Measurements from ENCODE around the gene REELD1. TPM values are rescaled to one million over a fixed set of nuclear protein-coding genes. Genes with fewer than 3 reads are reported as not detected.
A peak's percentile ranks its signal among the peaks of the same experiment; 100 is the strongest.

The REELD1 gene
- total RNA-seq, 4 donors from 2014 or later: 0.27 to 1.4 TPM; not detected in 2

DNA sequence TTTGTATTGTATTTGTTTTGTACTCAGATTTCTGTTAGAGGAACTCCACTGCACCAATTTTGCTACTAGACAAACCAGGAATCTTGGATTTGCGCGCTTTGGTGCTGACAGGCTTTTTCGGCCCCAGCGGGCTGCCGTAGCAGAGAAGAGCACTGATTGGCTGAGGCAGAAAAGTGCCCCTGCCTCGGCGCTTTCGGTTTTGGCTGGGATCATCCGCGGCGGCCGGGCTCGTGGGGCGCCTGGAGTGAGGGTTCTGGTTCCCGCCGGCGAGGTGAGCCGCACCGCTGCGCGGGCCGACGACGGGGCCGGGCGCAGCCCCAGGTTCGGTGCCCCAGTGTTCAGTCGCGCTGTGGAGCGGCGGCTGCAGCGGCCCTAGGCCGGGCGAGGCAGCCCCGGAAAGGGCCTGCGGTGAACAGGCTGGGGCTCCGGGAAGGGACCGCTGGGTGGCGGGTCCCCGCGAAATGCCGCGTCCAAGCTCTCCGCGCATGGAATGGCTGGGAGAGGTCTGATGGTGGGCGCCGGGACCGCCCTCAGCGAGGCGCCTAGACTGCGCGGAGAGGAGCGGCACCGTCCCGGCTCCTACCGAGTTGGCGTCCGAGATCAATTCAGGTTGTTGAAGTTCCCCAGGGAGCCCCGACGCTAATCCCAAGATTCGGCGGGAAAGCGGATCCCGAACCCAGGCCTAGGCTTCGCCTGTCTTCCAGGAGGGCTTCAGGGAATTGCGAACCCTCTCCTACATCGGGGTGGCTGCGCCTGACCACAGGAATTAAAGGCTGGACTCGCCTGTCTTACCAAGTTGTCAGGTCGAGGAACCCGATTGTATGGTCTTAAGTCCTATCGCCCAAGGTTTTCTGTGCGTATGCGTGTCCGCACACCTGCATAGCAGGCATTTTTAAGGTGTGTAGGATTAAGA is 38.5 kb upstream of the REELD1 start, which contains the start of gene LSM6:
Gene LSM6, plus strand, starts transcription at position 178 of the 913 bp plus-strand sequence. CDS start 7,204 bp downstream, outside the sequence.
- peak; percentile 63 for TF ChIP-seq POLR2A (IDR thresholded peaks at IDR 0.05)
- TF ChIP-seq POLR2AphosphoS5 (IDR thresholded peaks at IDR 0.05): peak; percentile 73 to 84 (median 75)
- TF ChIP-seq, protein P1, sequence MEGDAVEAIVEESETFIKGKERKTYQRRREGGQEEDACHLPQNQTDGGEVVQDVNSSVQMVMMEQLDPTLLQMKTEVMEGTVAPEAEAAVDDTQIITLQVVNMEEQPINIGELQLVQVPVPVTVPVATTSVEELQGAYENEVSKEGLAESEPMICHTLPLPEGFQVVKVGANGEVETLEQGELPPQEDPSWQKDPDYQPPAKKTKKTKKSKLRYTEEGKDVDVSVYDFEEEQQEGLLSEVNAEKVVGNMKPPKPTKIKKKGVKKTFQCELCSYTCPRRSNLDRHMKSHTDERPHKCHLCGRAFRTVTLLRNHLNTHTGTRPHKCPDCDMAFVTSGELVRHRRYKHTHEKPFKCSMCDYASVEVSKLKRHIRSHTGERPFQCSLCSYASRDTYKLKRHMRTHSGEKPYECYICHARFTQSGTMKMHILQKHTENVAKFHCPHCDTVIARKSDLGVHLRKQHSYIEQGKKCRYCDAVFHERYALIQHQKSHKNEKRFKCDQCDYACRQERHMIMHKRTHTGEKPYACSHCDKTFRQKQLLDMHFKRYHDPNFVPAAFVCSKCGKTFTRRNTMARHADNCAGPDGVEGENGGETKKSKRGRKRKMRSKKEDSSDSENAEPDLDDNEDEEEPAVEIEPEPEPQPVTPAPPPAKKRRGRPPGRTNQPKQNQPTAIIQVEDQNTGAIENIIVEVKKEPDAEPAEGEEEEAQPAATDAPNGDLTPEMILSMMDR (IDR thresholded peaks at IDR 0.05): peak in 3 of 5 experiments; percentile 21 to 29 (median 27)
- no peak for TF ChIP-seq EP300 (IDR thresholded peaks at IDR 0.05; ENCODE audit: low read depth)
- peak within 1 kb of the TSS; percentile 90 to 94 (median 93) for H3K27ac ChIP-seq
- H3K9me3 ChIP-seq: no peaks in the 10 kb centered on the region
- H3K4me3 ChIP-seq: peak within 1 kb of the TSS; percentile 53 to 88 (median 73)
- no peaks in the 10 kb centered on the region for H3K36me3 ChIP-seq
- peaks cover 5 to 46% (median 18%) of the 10 kb centered on the region in 4 donors for H3K4me1 ChIP-seq
- H3K27me3 ChIP-seq: no peaks in the 10 kb centered on the region
- intact Hi-C loops (cut with DNase I; ENCODE audit: low total_unique reads): no loop called here
- in situ Hi-C loops (cut with MboI; ENCODE audit: low pct_ligation_motif_present in 1 of 4, low pct_unique_long_range_greater_than_20kb in 1 of 4, low sequenced_read_pairs in 3 of 4): no loop called here
- WGBS, 2 donors (ENCODE audit: low coverage in 1 of 2): 0% methylated on average over 72 of the region's 75 CpGs; no CpG with 5 or more reads in 1 of the 2 donors
- peak; percentile 91 for DNase-seq

DNA sequence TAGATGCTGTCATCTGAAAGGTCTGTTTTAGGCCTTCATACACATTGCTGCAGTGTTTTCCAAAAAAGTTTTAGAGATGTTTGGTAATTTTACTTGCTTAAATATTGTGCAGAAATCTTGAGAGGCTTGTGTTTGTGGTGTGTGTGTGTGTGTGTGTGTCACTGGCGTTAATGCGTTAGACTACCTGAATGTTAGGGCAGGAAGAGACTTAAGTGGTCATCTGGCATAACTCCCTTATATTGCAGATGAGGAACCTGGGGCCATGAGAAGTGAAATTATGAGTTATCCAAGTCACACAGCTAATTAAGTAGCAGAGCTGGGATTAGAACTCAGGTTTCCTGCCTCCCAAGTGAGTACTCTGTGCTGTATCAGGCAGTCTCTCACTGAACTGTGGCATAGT is 37.4 kb upstream of the REELD1 start:
- H3K4me3 ChIP-seq: peak overlapping the region in 2 of 4 donors; percentile 80 to 88
- TF ChIP-seq POLR2AphosphoS5 (IDR thresholded peaks at IDR 0.05) (no peak), EP300 (IDR thresholded peaks at IDR 0.05; ENCODE audit: low read depth) (no peak), POLR2A (IDR thresholded peaks at IDR 0.05) (no peak)
- TF ChIP-seq, protein P1 (IDR thresholded peaks at IDR 0.05): no peak
- no peaks in the 10 kb centered on the region for H3K36me3 ChIP-seq
- H3K9me3 ChIP-seq: no peaks in the 10 kb centered on the region
- intact Hi-C loops (cut with DNase I; ENCODE audit: low total_unique reads) (no loop called here), in situ Hi-C loops (cut with MboI; ENCODE audit: low pct_ligation_motif_present in 1 of 4, low pct_unique_long_range_greater_than_20kb in 1 of 4, low sequenced_read_pairs in 3 of 4) (no loop called here)
- 69% methylated on average over 2 of the region's 2 CpGs; no CpG with 5 or more reads in 1 of the 2 donors for WGBS, 2 donors (ENCODE audit: low coverage in 1 of 2)
- H3K27ac ChIP-seq: no peak overlapping the region
- no peaks in the 10 kb centered on the region for H3K27me3 ChIP-seq
- H3K4me1 ChIP-seq: peaks cover 5 to 46% (median 18%) of the 10 kb centered on the region in 4 donors
- DNase-seq: no peak

DNA sequence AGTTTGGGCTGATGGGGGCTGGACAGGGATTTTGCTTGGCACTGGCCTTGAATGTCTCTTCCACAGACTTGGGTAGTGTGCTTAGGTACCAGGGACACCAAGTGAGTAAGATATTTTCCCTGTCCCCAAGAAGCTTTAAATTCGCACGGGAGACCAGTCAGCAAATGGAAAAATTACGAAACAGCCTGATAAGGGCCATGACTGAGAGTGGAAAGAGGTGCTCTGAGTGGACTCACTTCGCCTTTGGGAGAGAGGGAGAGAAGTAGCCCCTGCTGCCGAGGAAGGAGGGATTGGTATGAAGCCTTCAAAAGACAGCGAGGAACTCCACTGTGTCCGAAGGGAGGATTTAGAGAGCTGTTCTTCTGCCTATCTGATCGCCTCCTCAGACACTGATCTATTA is 36.2 kb upstream of the REELD1 start:
- Histone ChIP-seq H3K36me3 (no peaks in the 10 kb centered on the region), H3K4me3 (no peak overlapping the region), H3K27ac (no peak overlapping the region), H3K27me3 (no peaks in the 10 kb centered on the region), H3K4me1 (peaks cover 5 to 46% (median 18%) of the 10 kb centered on the region in 4 donors), H3K9me3 (no peaks in the 10 kb centered on the region)
- TF ChIP-seq POLR2AphosphoS5 (IDR thresholded peaks at IDR 0.05) (no peak), EP300 (IDR thresholded peaks at IDR 0.05; ENCODE audit: low read depth) (no peak), POLR2A (IDR thresholded peaks at IDR 0.05) (no peak)
- TF ChIP-seq, protein P1 (IDR thresholded peaks at IDR 0.05): no peak
- no peak for DNase-seq
- 76% methylated on average over 4 to 8 of the region's 8 CpGs for WGBS, 2 donors (ENCODE audit: low coverage in 1 of 2)
- intact Hi-C loops (cut with DNase I; ENCODE audit: low total_unique reads): no loop called here
- in situ Hi-C loops (cut with MboI; ENCODE audit: low pct_ligation_motif_present in 1 of 4, low pct_unique_long_range_greater_than_20kb in 1 of 4, low sequenced_read_pairs in 3 of 4): no loop called here

DNA sequence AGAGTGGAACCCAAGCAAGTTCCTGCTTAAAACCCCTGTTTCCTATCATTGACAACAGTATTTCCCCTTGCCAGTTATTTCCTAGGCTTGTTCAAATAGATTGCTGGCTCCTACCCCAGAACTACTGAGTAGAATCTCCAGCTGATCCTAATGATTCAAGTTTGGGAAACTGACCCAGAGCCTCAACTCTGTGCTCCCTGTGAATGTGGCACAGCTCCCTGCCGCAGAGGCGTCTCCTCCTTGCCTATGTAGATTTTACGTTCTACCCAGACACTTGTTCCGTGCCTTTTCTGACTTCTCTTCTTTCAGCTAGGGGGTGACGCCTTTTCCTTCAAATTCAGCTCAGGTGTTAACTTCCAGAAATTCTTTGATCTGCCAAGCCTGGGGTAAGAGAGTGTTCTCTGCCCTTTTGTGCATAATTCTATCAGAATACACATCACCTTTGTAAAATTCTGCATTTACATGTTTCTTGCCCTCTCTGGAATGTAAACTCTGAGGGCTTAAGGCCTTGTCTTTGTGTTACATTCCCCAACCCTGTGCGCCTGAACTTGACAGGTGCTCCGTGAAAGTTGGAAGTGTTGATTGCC is 34.5 kb upstream of the REELD1 start:
- TF ChIP-seq POLR2A (IDR thresholded peaks at IDR 0.05) (no peak), EP300 (IDR thresholded peaks at IDR 0.05; ENCODE audit: low read depth) (no peak), POLR2AphosphoS5 (IDR thresholded peaks at IDR 0.05) (no peak)
- TF ChIP-seq, protein P1 (IDR thresholded peaks at IDR 0.05): no peak
- in situ Hi-C loops (cut with MboI; ENCODE audit: low pct_ligation_motif_present in 1 of 4, low pct_unique_long_range_greater_than_20kb in 1 of 4, low sequenced_read_pairs in 3 of 4) (no loop called here), intact Hi-C loops (cut with DNase I; ENCODE audit: low total_unique reads) (no loop called here)
- Histone ChIP-seq H3K27ac (no peak overlapping the region), H3K27me3 (no peaks in the 10 kb centered on the region), H3K36me3 (peaks cover 0 to 6% (median 2%) of the 10 kb centered on the region in 4 donors), H3K9me3 (no peaks in the 10 kb centered on the region), H3K4me1 (peaks cover 5 to 41% (median 18%) of the 10 kb centered on the region in 4 donors), H3K4me3 (no peak overlapping the region)
- no peak for DNase-seq
- WGBS, 2 donors (ENCODE audit: low coverage in 1 of 2): 64 to 76% methylated on average over 4 to 7 of the region's 7 CpGs
